ENCODE data around the gene HIPK1.

HIPK1 gene

DNA sequence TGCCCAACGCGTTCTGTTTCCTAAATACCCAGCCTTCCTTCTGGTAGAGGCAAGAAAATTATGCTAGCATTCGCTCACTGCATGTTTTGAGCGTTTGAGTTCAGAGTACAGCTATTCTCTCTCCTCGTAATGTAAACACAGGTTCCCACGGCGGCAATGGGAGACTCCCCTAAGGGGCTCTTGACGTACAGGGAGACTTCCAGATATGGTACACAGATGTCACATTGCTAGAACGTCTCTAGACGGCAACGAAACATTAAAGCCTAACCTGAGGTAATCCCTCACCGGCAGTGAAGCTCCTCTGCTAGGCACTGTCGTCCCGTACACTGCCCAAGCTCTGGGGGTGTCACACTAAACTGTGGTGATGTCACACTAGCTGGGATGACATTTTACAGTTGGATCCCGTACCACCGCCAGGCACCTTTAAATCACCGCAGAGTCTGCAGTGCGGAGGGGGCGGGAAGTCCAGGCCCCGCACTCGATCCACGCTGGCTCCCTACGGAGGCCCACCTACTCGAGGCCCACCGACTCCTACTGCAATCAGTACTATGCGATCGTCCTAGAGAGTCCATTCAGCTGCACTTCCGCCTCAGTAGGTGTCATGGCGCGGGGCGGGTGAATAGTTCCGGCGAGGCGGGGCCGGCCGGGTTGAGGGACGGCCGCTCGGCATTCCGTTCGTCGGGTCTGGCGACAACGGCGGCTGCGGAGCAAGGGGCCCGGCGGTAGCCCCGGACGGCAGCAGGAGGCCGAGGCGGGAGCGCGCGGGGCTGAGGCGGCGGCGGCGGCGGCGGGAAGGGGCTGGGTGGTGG, at the start of gene HIPK1:
Gene HIPK1 (plus strand): TSS at position 384 of the 809 bp plus-strand sequence.
- peak; percentile 94 for DNase-seq

DNA sequence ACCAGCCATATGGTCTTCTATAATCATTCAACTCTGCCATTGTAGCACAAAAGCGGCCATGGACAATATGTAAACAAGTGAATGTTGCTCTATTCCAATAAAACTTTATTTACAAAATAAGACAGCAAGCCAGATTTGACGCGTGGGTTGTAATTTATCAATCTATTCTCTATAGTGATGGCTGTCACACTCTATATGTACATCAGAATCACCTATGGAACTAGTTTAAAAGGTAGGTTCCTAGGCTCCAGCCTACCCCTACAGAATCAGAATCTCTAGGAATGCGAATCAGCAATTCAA, 49.4 kb upstream of the HIPK1 start:
- DNase-seq: no peak

DNA sequence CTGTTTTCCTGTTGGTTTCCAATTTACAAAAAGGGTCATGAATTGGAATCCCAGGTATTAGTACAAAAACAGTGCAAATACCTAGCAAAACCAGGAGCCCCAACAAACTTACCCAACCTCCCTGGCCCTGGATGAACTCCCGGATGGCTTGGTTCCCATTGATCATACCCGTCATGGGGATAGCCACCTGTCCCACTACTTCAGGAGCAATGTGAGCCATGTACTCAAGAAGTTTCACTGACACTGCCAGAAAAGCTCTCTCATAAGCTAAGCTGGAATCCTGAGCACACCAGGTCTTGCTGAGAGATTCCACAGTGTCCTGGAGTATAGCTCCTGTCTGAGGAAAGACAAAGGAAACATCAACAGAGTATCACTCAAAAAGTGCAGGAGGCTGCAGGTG, 47.5 kb upstream of the HIPK1 start:
- no peak for DNase-seq

DNA sequence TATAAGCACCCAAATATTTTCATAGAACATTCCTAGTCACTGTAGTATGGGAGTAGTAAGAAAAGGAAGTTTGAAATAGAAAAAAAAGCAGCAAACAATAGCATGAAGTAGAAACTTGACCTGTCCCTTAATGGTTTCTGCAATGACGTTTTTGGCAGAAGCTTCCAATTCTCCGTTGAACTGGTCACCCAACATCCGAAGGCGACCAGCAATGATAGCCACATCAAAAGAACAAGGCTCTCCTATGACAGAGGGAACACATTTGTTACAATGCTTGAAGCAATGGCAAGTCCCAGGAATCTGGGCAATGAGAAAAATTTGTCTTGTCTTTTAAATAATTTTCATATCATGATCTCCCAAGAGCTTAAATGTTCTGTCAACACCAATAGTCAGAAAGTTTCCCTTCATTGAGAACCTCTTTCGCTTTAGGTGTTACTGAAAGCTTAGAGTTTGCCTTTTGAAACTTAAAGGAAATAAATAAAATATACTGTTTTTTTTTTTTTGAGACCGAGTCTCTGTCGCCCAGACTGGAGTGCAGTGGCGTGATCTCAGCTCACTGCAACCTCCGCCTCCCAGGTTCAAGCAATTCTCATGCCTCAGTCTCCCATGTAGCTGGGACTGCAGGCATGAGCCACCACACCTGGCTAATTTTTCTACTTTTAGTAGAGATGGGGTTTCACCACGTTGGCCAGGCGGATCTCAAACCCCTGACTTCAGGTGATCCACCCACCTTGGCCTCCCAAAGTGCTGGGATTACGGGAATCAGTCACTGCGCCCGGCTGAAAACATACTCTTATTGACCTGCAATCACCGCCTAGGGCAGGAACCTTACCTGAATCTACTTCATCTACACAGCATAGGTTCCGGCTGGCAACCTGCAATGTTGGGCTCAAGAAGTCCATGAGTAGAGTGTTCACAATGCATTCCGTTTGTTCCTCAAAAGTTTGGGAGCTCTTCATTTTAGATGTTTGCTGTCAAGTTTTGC, 42.4 kb upstream of the HIPK1 start:
- DNase-seq: no peak

DNA sequence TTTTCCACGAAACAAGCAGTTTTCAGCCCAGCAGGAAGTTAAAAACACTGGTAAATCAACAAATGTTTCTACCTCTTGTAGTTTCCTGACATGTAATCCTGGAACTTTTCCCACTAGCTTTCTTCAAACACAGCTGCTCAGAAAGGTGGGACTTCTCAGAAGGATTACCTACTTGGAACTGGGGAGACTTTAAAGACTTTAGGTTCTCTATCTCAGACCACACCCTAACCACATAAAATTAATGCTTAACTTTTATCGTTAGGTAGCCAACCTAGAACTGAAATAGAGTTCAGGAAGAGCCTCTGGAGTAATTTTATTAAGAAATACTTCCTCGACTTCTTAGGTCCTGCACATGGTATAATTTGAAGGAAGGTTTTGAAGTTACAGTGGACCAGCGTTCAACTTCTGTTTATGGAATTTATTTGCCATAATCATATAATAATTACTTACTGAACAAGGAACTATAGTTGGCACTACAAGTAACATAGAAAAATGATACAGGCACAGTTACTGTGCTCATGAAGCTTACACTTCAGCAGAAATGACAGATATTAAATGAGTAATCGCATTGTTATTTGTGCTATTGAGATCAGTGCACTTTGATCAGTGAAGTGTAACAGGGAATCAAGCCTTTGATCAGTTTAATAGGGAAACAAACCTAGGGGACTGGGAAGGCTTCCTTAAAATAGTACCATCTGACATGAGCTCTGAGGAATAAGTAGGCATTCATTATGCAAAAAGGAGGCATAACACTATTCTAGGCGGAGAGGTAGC, 41.5 kb upstream of the HIPK1 start, which contains the start of gene BCL2L15:
Gene BCL2L15 (minus strand): TSS at position 180 of the 774 bp plus-strand sequence. CDS start 206 bp downstream, outside the sequence.
- no peak for DNase-seq

GRCh38 chr1:113890816-113891215, 38.3 kb upstream of the HIPK1 start:
- DNase-seq: no peak

DNA sequence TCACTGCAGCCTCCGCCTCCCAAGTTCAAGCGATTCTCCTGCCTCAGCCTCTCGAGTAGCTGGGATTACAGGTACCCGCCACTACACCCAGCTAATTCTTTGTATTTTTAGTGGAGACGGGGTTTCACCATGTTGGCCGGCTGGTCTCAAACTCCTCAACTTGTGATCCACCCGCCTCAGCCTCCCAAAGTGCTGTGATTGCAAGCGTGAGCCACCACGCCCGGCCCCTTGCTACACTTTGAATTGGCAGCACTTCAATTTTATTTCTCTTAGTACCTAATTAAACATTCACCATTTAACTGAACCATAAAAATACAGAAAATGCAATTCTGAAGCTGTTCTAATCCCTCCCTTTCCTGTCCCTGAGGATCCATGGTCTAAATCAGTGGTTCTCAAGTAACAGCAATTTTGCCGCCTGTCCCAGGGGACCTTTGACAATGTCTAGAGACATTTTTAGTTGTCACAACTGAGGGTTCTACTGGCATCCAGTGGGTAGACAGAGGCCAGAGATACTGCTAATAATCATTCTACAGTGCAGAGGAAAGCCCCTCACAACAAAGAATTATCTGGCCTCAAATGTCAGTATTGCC, 37.4 kb upstream of the HIPK1 start:
- no peak for DNase-seq

DNA sequence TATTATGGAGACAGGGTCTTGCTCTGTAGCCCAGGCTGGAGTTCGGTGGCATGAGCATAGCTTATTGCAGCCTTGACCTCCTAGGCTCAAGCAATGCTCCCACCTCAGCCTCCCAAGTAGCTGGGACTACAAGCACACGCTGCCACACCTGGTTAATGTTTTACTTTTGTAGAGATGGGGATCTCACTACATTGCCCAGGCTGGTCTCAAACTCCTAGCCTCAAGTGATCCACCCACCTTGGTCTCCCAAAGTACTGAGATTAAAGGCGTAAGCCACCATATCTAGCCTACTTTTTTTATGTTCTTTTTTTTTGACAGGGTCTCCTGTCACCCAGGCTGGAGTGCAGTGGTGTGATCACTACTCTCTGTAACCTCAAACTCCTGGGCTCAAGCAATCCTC, 35.9 kb upstream of the HIPK1 start:
- no peak for DNase-seq

- no peak for DNase-seq
These were observed 34.0 kb upstream of the HIPK1 start for GRCh38 chr1:113895098-113895497.

DNA sequence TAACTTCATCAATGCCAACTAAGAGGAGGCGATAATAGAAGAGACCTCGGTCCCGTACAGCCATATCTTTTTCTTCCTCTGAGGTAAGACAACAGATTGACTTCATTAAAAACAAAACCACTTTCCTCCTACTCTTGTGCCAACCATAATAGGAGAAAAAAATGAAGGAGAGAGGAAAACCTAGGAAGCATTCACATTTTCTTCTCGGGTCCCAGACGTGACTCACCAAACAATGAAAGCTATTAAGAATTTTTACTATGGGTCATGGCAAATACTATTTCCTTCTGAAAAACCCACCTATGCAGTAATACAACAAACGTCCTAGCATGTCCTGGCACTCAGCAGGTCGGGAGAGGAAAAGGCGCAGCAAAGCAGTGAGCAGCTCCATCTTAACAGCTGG, 33.2 kb upstream of the HIPK1 start:
- DNase-seq: no peak

GRCh38 chr1:113898241-113898814, 30.8 kb upstream of the HIPK1 start:
- peak; percentile 17 for DNase-seq

DNA sequence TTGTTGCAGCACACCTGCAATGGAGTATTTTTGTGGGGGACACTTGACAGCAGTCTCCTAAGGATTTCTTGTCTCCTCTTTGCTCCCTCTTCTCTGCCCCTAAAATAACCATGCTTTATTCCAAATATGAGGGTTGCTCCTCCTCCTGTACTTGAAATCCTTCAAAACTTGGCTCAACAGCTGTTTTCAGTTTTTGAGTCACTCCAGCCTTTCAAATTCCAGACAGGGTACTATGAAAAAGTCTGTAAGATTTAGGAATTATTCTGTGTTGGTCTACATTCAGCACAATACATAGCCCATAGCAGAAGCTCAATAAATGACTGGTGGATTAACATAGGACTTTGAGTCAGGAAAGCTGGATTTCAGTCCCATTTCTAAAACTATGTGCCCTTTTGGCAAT, 30.0 kb upstream of the HIPK1 start:
- DNase-seq: no peak

GRCh38 chr1:113901191-113901590, 27.9 kb upstream of the HIPK1 start:
- no peak for DNase-seq

DNA sequence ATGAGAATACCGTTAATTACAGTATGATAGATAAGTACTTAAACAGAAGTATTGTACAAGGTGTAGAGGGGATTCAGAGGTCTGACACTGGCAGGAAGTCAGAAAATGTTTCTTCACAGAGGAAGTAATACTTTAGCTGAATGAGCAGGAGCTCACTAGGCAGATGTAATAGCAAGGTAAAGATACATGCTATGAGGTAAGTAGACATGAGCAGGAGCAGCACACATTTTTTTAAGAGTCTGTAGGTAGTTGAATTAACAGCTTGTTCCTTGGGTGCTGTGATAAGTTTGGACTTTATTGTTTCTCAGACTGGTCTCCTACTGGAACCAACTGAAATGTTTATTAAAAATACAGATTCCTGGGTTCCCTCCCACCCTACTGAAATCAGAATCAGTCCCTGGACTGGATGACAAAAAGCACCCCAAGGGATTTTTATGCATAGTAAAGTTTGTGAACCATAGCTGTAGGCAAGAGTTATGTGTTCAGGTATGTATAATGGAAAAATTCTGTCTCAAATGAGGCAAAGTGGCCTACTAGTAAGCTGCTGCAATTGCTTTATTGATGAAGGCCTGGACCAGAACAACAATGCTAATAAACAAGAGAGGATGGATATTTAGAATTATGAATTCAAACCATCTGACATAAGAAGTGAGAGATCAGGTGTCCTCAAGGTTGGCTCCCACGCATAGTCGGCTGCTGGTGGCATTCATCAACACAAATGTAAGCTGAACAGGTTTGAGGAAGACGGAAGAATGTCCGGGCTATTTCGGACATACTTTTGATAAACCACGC, 25.4 kb upstream of the HIPK1 start:
- DNase-seq: peak; percentile 24

DNA sequence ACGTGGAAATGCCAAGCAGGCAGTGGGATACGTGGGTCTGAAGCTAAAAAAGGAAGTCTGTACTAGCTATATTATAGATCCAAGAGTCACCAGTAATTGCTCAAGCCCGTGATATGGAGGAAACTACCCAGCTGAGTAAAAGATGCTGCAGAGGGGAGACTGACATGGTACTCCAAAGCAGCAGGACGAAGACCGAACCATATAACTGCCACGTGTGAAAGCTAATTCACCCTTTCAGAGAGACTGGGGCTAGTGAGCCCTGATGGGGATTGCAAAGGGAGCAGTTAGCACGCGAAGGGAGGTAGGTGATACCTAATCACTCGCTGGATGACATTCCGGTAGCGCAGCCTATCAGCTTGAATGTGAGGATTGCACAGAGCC, 24.8 kb upstream of the HIPK1 start:
- DNase-seq: no peak

- DNase-seq: peak; percentile 99
These were observed 24.3 kb upstream of the HIPK1 start, which contains the start of the genes AP4B1 and DCLRE1B for GRCh38 chr1:113904674-113905434. Gene AP4B1 (minus strand): TSS chr1:113904799. CDS start chr1:113904717, 82 bp downstream. Gene DCLRE1B (plus strand): TSS chr1:113905326. CDS start chr1:113905587, 261 bp downstream.

GRCh38 chr1:113905435-113905861, 23.7 kb upstream of the HIPK1 start:
- DNase-seq: peak; percentile 44

DNA sequence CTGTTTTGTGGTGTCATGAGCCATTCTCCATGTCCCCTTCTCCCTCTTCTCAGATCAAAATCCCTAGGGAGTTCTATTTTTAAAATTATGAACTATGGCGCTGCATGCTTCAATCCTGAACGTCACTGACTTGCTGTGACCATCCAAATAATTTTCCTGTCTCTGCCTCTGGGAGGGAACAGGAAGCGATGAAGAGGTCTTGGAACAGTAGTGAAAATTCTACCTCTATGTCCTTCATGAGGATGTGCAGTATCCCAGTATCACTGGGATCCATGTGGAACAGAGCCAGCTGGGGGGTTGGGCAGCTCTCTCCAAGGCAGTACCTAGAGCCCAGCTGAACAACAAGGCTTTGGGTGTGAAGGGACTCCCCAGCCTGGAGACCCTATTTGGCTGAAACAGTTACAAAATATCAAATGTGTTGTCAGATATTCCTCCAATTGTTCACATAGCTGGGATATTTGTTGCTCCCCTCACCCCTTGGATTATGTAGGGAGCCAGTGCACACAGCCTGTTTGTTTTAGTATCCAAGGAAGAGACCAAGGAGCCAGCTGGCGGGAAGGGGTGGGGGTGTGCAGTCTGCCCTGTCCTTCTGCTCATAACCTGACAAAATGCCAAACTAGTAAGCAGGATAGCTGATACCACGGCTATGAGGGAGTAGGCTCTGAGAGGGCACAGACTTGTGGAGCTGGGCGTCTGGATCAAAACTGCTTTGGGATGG, 16.4 kb upstream of the HIPK1 start:
- DNase-seq: no peak

GRCh38 chr1:113913312-113913668, 15.8 kb upstream of the HIPK1 start:
- DNase-seq: no peak
